HG02798 (cell line): ENCODE results near the gene CORIN.

Experiments
- ATAC-seq: cut with Tn5 transposase; IDR thresholded peaks from one replicate; pipeline ENCODE4 v1.9.1; 2021; ENCODE audit warnings: mild to moderate bottlenecking; ENCODE audit not compliant: unreplicated experiment, poor library complexity

The CORIN gene

DNA sequence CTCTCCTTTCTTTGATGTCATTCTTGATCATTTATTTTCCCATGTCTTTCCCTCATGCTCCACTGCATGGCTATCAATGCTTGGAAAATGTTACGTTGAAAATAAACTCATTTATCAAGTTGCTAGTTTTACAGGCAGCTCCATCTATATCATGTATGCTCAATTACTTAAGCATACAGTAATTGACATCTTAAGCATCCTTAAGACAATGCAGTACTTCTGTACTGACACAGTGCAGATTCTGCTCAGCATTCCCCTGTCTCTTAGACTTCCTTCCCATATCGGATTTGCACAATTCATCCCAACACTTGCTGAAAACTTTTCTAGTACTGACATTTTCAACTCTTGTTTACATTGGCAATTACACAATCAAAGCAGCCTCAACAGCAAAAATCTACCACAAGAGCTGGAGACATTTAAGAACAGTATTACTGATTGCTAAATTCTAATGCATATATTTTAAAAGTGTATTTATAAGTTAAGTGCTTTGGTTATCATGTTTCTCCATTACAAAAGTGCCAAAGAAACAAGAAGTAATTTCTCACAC lies 187.2 kb downstream of the CORIN start:
- no peak for ATAC-seq

DNA sequence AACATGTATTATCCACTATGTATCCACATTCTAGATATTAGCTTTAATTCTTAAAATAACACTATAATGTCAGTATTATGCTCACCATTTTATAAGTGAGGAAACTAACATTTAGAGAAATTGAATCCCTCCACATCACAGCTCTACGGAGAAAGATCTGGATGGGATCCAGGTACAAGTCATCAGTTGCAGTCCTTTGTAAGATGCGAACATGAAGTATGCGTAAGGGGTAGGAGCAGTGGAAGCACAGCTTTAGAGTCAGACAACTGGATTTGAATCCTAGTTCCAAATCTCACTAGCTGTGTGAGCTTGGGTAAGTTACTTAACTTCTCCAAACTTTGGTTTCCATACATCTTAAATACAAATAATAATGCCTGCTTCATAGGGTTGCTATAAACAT lies 190.3 kb downstream of the CORIN start:
- ATAC-seq = no peak

DNA sequence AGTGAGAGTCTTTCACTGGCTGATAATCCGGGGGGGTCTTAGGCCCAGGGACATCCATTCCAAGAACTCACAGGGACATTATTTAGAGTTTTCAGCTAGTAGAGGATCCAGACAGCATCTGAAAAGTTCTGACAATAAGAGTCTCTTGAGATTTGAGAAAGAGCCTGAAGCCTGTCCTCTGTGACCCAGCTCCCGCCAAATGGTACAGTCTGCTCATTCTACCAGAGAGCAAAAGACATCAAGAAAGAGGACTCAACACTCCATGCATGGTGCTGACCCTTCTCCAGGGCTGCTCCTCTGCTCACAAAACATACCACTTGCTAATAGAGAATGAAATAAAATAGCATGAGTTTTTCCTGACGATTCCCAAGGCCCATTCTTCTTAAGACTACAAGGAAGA lies 190.8 kb downstream of the CORIN start:
- ATAC-seq = no peak

DNA sequence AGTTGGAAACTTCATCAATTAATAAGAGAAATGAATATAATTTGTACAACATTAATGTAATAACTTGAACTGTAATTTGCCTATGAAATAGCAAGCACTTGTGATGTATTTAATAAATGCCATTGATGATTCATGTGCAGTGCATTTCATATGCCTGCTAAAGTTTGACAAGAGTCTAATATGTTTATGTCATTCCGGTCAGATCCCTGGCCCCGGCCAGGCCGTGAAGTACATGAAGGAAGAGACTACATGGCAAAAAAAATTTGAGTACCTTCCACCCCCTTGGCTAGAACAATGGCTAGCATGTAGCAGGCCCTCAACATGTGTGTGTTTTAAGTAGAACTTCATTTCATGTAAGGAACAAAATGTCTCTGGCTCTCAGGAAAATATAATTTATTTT lies 191.5 kb downstream of the CORIN start:
- no peak for ATAC-seq

DNA sequence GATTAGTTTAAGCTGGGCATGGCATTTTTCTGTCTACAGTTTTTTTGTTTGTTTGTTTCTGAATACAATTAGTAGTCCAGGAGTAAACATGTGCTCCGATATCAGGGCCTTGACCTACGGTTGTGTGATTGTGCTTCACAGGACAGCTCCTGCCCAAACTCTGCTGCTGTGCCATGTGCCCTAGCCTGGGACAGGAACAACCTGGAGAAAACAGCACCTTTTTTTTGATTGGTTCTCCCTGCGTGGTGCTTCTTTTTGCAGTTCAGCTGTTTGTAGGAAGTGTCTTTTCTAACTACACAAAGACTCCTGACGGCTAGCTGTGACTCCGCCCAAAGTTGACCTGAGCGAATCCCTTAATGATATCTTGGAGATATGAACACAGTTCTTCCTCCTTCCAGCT lies 194.0 kb downstream of the CORIN start:
- no peak for ATAC-seq

DNA sequence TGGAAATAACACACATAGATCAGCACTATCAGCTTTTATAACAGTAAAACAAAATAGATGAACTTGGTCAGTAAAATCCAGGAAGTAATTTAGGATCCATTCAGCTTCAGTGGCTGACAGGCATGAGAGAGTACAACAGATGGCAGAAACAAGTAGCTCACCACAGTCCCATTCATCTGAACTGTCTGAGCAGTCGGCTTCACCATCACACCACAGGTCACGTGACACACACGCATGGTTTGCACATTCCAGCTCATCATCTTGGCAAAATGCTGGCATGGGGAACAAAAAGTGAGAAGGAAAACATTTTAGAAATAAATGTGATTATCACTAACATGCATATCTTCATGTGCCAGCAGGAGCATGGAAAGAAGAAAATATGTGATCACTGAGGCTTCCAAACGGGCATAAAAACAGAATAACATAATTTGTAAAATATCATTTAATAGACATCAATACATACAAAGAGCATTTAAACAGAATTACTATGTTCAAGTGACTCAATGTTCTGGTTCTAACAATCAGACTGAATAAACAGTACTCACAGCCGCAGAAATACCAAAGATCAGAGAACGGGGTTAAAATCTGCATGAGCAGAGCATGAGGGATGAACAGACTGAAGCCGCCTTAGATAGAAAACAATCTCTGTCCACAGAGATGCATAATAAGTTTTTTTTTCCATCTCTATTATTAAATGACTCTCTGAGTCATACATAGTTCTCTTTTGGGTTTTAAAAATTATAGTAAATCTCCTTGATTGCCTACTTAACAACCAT lies 194.7 kb downstream of the CORIN start:
- ATAC-seq = no peak

DNA sequence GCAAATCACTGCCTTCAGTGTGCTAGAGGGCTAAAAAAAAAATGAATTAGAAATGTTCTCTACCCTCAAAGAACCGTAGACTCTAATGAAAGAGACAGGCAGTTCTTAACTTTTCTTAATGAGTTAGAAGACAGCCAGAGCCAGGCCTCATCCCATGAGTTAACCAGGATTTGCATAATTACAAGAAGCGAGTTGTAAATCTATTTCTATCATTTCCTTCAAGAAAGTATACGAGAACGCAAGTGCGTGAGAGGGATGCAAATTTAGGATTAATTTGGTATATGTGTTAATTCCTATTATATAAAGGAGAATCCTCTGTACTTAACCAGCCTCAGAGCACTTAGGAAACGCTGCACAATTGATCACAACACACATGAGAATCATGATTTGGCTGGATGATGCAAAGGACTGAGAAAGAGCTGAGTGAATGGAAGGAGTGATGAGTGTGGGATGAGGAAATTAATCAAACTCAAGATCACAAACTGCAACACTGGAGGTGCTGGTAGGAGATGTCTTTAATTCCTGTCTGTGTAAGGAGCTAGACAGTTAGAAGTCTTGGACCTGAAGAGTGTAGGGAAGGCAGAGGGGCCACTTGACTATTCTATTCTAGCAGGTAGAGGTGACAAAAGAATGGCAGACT lies 195.6 kb downstream of the CORIN start:
- ATAC-seq = no peak

DNA sequence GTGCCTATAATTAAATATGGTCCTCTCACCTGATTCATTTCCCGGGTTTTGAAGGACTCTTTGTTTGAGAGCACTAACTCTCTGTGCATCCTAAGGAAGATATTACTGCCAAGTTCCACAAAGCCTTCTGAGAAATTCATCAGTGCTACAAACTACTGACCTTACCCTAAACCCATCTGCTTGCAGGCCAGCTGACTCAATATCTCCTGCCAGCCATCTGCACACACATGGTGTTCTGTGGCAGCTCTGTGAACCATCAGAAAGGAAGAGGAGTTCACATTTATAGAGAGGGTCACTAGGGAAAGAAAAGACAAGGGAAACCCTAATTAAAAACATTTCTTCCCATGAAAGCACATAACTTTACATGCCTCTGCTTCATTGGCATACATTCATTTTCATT lies 196.1 kb downstream of the CORIN start:
- ATAC-seq = no peak

DNA sequence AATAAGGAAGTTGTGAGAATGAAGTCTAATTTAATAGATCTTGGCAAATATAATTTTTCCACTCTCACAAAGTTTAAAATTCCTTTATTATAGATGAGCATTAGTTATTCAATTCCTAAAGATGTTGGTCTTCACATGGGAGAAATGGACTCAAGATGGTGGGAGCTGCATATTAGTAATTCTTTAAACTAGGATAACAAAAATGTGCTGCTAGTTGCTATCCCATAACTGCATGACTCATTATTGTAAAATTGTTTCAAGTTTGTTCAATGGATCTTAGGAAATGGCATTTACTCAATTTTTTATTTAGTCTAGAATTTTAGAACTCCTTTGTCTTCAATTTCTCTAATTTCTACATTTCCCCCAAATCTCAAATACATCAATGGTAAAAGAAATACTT lies 197.0 kb downstream of the CORIN start:
- ATAC-seq = no peak

DNA sequence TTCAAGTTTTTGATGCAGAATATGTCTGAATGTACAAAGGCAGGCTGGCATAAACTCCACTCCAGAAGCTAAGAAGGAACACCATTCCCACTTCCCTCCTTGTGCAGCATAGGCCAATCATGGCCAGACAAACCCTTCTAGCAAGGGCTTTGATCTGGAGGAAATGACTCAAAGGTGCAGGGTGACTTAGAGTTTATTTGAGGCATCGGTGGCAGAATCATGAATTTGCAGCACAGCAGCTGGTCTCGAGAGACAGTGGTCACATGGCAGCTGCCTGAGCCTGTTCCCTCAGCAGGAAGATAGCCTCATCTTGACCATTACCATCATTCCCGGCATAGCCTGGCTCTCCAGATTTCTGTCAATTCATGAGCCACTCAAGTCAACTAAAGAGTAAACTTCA lies 198.3 kb downstream of the CORIN start:
- no peak for ATAC-seq

DNA sequence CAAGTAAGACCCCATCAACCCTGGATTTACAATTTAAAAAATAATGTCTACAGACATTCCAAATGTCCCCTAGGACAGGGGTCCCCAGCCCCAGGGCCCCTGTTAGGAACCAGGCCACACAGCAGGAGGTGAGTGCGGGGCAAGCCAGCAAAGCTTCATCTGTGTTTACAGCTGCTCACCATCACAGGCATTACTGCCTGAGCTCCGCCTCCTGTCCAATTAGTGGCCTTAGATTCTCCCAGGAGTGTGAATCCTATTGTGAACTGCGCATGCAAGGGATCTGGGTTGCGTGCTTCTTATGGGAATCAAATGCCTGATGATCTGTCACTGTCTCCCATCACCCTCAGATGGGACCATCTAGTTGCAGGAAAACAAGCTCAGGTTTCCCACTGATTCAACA lies 206.7 kb downstream of the CORIN start:
- no peak for ATAC-seq

DNA sequence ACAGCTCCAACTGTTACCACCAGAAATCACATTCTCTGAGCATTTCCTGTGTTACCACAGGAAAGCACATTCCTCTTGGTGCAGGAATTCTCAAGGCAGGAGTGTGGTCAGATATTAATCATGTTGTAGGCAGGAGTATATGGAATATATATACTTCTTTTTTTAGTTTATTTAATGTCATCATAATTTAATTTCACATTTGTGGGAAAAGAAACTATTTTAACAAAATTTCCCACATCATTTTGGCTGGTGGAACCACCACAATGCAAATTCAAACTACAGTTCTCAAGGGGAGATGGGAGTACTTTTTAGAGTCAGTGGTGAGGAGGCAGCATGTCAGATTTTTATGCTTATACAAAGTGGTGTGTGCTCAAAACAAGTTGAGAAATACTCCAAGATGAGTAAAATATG lies 213.8 kb downstream of the CORIN start:
- ATAC-seq = no peak

DNA sequence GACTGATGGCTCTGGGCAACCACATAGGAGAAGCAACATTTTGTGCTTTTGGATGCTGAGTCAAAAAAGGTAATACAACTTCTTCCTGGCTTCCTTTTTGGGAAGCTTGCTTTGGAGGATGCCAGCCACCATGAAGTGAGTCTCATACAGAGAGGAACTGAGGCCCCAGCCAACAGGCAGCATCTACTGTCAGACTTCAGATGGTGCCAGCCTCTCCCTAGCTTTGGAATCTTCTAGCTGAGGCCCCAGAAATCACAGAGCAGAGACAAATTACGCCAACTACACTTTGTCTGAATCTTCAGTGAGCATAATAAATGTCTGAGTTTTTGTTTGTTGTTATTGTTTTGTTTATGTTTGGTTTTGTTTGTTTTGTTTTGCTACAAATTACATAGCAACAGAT lies 216.7 kb downstream of the CORIN start:
- ATAC-seq = no peak

DNA sequence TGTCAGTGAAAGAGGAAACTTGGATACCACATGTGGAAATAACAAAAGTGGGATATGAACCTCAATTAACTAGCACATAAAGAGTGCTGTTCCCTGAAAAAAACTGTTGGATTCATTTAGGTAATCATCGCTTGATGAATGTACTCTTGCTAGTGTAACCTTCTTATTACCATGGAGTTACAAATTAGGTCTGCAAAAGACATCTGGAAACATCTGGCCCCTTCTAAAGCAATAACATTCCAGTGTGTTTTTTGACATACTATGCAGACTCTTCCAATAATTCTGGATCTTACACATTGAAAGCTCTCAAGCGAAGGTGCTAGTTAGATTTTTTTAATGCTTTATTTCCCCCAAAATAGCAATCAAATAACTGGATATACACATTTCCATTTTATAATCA lies 218.2 kb downstream of the CORIN start:
- ATAC-seq = no peak

DNA sequence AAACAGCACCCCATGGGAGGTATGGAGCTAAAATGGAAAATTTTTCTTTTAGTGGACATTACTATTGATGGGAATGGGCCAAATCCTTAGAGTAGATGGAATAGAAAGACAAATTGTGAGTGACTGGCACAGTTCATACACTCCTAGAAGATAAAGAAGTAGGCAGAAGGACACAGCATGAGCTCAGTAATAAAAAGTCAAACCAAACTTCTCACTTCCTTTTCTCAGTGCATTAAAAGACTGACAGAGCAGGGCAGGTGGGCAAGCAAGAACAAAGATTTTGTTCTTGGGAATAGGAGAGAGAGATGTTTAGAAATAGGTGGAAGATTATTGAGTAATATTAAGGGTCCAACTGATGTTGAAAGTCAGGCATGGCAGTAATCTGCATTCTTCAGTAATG lies 220.3 kb downstream of the CORIN start:
- peak; percentile 67 for ATAC-seq

DNA sequence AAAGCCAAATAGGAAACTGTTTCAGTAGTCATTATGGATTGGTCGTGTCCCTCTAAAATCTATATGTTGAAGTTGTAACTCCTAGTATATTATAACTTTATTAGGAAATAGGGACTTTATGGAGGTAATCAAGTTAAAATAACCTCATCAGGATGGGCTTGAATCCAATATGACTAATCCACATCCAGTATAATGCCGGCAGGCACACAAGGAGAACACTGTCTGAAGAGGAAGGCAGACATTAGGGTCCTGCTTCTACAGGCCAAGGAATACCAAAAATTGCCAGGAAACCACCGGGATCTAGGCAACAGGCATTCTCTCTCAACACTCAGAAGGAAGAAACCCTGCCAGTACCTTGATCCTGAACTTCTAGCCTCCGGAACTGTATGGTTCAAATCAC lies 222.5 kb downstream of the CORIN start:
- ATAC-seq = no peak

DNA sequence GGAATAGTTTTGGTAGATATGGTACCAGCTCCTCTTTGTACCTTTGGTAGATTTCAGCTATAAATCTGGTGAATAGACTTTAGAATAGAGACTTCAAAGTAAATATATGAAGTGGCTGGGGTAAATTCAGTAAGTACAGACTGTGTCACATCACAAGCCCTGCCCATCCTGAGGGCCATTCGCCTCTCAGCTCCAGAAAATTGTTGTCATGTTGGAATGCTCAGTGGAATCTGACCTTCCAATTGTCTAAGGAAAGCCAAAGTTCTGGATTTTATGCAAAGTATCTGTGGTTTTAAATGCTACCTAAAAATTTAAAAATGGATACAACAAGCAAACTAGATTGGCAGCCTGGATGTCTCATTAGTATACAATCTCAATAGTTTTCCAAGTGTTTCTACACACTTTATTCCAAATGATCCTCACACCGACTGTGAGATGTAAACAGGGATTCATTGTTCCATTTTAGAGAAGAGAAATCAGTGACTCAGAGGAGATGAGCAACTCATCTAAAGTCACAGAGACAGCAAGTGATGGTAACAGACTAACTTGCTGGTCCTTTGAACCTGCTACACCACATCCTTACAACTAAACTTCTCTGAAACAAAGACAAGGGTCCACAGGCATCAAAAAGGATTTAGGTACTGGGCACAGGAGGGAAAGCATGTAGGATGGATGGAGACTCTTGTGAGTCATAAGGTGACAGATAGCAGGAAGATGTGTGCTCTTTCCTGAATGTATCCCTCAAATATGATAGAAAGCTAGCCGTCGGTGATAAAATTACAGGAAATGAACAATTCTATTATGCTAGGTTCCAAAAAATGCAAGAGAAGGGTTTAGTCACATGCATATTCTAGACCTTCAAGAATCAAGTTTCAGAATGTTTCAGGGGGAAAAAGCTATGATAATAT lies 225.5 kb downstream of the CORIN start:
- ATAC-seq = no peak

DNA sequence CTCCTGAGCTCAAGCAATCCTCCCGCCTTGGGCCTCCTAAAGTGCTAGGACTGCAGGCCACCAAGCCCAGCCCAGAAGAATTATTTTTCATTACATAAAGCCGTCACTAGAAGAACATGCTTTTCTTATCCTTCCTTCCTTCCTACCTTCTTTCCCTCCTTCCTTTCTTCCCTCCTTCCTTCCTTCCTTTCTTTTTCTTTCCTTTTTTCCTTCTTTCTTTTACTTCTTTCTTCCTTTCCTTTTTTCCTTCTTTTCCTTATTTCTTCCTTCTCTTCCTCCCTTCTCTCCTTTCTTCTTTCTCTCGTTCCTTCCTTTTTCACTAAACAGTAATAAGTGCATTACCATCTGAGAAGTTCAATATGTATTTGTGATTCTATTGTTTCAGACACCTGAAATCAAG lies 231.4 kb downstream of the CORIN start:
- no peak for ATAC-seq

DNA sequence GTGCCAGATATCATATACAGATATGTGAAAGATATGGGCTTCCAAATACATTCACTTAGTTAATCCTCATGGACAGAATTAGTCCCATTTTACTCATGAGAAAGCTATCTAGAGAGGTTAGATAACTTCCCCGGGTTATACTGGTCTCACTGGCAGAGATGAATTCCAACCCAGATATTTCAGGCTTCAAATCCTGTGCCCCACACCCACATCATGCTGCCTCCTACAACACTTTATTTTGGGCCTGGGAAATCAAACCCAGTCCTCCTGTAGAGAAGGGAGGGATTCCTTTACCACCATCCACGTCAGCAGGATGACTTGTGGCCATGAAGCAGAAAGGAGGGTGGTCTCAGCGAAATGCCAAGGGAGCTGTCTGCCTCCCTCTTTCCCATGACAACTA lies 239.0 kb downstream of the CORIN start:
- ATAC-seq = no peak

DNA sequence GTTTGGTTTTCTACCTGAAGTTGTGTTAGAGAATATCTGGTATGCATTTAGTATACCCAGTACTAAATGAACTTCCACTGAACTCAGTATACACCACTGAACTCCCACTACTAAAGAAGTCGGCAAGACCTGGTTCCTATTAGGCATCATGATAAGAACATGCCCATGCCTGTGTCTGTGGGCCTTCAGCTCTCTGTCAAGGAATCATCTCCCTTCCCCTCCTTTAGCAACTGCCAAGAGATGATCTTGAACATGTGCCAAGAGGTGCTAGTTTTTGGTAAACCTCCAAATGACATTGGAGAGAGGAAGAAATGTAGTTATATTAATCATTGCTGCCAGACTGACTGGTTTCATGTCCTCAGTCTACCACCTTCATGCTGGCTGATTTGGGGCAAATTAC lies 239.5 kb downstream of the CORIN start:
- ATAC-seq = no peak

DNA sequence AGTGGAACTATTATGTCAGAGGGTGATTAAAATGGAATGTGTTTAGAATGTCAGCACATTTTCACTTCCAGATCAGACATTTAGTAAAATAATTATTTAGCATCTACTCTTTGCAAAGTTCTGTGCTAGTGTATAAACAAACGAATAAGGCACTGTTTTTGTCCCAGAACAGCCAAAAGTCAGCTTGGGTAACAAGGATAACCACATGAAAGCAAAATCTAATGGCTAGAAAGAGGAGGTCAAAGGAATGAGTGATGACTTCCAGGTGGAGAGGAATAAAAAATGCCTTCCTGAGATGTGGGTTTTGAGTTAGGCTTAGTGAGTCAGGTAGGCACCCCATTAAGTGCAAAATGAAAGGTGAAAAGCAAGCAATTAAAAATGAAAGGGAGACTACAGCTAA lies 240.2 kb downstream of the CORIN start:
- ATAC-seq = no peak
